ENCODE data around the gene FAM163B. TPM values are rescaled to one million over a fixed set of nuclear protein-coding genes. Genes with fewer than 3 reads are reported as not detected.

The FAM163B gene
- total and polyA plus RNA-seq, 2 of the 8 experiments (the other 6 are each of a cell fraction or from before 2014, with no cell fraction given), result 0.63 to 1.0 TPM

- Histone ChIP-seq H3K79me2 (ENCODE audit: control insufficient read depth in 1 of 2, insufficient read depth in 2 of 2, low read length in 2 of 2) (no peaks in the 10 kb centered on the region), H3K4me2 (ENCODE audit: insufficient read depth in 1 of 2, low read depth in 2 of 2, low read length in 2 of 2) (no peak overlapping the region), H3K79me1 (ENCODE audit: low read depth, low read length) (peaks cover 3% of the 10 kb centered on the region), H4K20me1 (replicated peaks in 1 of 2; ENCODE audit: control insufficient read depth in 1 of 2, insufficient read depth in 2 of 2, low read length in 2 of 2) (peaks cover 0 to 8% of the 10 kb centered on the region in 2 experiments), H3K36me3 (ENCODE audit: control insufficient read depth in 2 of 4, insufficient read depth in 4 of 4, low read length in 3 of 4) (peaks cover 0 to 3% (median 0%) of the 10 kb centered on the region in 4 experiments; a peak in 1 of 8 replicates), H3K9ac (replicated peaks in 1 of 4; ENCODE audit: extremely low read depth in 1 of 4, low read depth in 3 of 4, low read length in 3 of 4) (no peak overlapping the region), H3K14ac (ENCODE audit: insufficient read length) (no peak overlapping the region), H2BK5ac (ENCODE audit: low read depth, low read length) (no peak overlapping the region), H3K27ac (ENCODE audit: low read depth, low read length) (no peak overlapping the region), H2BK15ac (ENCODE audit: low read length) (no peak overlapping the region), H4K91ac (replicated peaks; ENCODE audit: insufficient read length, low read length) (no peak overlapping the region), H2AK5ac (ENCODE audit: low read depth, low read length) (no peak overlapping the region), H3K23ac (ENCODE audit: insufficient read length) (no peak overlapping the region), H3K9me3 (ENCODE audit: insufficient read depth in 2 of 2, low read depth in 1 of 2, low read length in 1 of 2) (peaks cover 15 to 18% of the 10 kb centered on the region in 2 experiments), H2BK120ac (replicated peaks; ENCODE audit: low read depth, low read length) (no peak overlapping the region), H3K56ac (replicated peaks; ENCODE audit: insufficient read length, low read depth, low read length) (no peak overlapping the region), H3K4me3 (ENCODE audit: extremely low read depth in 1 of 4, insufficient read depth in 2 of 4, low read depth in 3 of 4, low read length in 4 of 4) (no peak overlapping the region), H2BK12ac (ENCODE audit: low read depth, low read length) (no peak overlapping the region), H3K23me2 (ENCODE audit: low read depth, low read length) (peaks cover 4% of the 10 kb centered on the region; the same call in 1 of the 2 replicates), H3K27me3 (replicated peaks in 1 of 4; ENCODE audit: control insufficient read depth in 3 of 4, extremely low read depth in 1 of 4, insufficient read depth in 3 of 4, low read length in 3 of 4) (no peaks in the 10 kb centered on the region; a peak in 3 of 7 replicates), H4K8ac (ENCODE audit: extremely low read depth, insufficient read depth, low read length) (no peak overlapping the region), H2AFZ (ENCODE audit: low read length) (no peak overlapping the region), H3K18ac (ENCODE audit: extremely low read depth, low read length) (no peak overlapping the region), H3K4ac (replicated peaks; ENCODE audit: insufficient read length, low read depth, low read length) (no peak overlapping the region), H2BK20ac (ENCODE audit: low read length) (no peak overlapping the region; the same call in 1 of the 2 replicates), H4K5ac (ENCODE audit: insufficient read length, low read depth, low read length) (no peak overlapping the region), H3K4me1 (replicated peaks in 1 of 4; ENCODE audit: control insufficient read depth in 3 of 4, insufficient read depth in 4 of 4, low read length in 3 of 4) (peaks cover 0 to 4% (median 0%) of the 10 kb centered on the region in 4 experiments; a peak in 3 of 7 replicates)
- DNase-seq (ENCODE audit: low read depth in 1 of 2, low spot score in 2 of 2), result no peak
- CTCF ChIA-PET (ENCODE audit: partially characterized antibody), result interaction anchor here (1.1 to 2.3 kb wide), 2 partner anchors 10 to 40 kb away, joined by 4 to 13 read pairs; no protein-coding TSS in a partner anchor
- TF ChIP-seq GTF2F1 (IDR thresholded peaks at IDR 0.05; ENCODE audit: borderline replicate concordance, low read depth, low read length), result no peak
- no peak for TF ChIP-seq SP2 (IDR thresholded peaks at IDR 0.05; ENCODE audit: low read length)
- TF ChIP-seq RNF2 (IDR thresholded peaks at IDR 0.05; ENCODE audit: borderline replicate concordance, low read depth, low read length, missing control alignments, poor library complexity, severe bottlenecking), result no peak
- TF ChIP-seq SP1 (IDR thresholded peaks at IDR 0.05; ENCODE audit: low read depth, low read length), result no peak
- no peak for TF ChIP-seq SUZ12 (IDR thresholded peaks at IDR 0.05; ENCODE audit: low read length)
- TF ChIP-seq PHF8 (conservative IDR thresholded peaks at IDR 0.05; ENCODE audit: low read depth, low read length), result no peak
- TF ChIP-seq, protein P1, sequence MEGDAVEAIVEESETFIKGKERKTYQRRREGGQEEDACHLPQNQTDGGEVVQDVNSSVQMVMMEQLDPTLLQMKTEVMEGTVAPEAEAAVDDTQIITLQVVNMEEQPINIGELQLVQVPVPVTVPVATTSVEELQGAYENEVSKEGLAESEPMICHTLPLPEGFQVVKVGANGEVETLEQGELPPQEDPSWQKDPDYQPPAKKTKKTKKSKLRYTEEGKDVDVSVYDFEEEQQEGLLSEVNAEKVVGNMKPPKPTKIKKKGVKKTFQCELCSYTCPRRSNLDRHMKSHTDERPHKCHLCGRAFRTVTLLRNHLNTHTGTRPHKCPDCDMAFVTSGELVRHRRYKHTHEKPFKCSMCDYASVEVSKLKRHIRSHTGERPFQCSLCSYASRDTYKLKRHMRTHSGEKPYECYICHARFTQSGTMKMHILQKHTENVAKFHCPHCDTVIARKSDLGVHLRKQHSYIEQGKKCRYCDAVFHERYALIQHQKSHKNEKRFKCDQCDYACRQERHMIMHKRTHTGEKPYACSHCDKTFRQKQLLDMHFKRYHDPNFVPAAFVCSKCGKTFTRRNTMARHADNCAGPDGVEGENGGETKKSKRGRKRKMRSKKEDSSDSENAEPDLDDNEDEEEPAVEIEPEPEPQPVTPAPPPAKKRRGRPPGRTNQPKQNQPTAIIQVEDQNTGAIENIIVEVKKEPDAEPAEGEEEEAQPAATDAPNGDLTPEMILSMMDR (IDR thresholded peaks at IDR 0.05; ENCODE audit: control extremely low read depth in 1 of 3, insufficient read depth in 1 of 3, low read depth in 1 of 3, low read length in 3 of 3), result no peak
- TF ChIP-seq CTBP2 (IDR thresholded peaks at IDR 0.05; ENCODE audit: borderline replicate concordance, insufficient read depth, insufficient read length, low read length), result no peak
- no peak for TF ChIP-seq TEAD4 (IDR thresholded peaks at IDR 0.05; ENCODE audit: low read depth, low read length)
- TF ChIP-seq RFX5 (IDR thresholded peaks at IDR 0.05; ENCODE audit: borderline replicate concordance, low read depth, low read length), result no peak
- TF ChIP-seq NANOG (IDR thresholded peaks at IDR 0.05; ENCODE audit: insufficient read depth, low read depth, low read length, poor library complexity, severe bottlenecking), result no peak
- no peak for FAIRE-seq
- WGBS, 2 experiments (ENCODE audit: extremely low coverage in 1 of 2, insufficient coverage in 1 of 2, insufficient read length in 1 of 2, insufficient replicate concordance in 2 of 2, low coverage in 1 of 2, low lambda C conversion rate in 2 of 2, missing lambda C conversion rate in 1 of 2), result 88% methylated on average over 7 of the region's 7 CpGs; no CpG with 5 or more reads in 1 of the 2 experiments
- POLR2A ChIA-PET (ENCODE audit: partially characterized antibody), result no interaction called here
These were observed 10.2 kb downstream of the FAM163B start for GRCh38 chr9:133598978-133599377.

Data from H1 (cell line).